A549 (cell line): ENCODE results near the gene PLAC9. TPM values are rescaled to one million over a fixed set of nuclear protein-coding genes. Genes with fewer than 3 reads are reported as not detected.

Experiments
- ATAC-seq, 2 experiments: fragments of 200-7000 bp in 1 of 2; fragments of >200 bp in 1 of 2; cut with Nextera tagmentation in 1 of 2; cut with Tn5 transposase in 1 of 2; 3 replicates each; pipeline versions ENCODE4 v1.8.0 to v1.9.1; 2018 to 2020; ENCODE audit warnings: mild to moderate bottlenecking in 1 of 2, moderate library complexity in 1 of 2
- CTCF ChIA-PET: fragments of 300-600 bp; sonication (Branson Sonifier 250); formaldehyde crosslinking; extraction: SDS; loops from one replicate; lab custom pipeline; 2021; ENCODE audit warnings: antibody characterized with exemption, inconsistent platforms; lab: Yijun Ruan, JAX
- POLR2A ChIA-PET: fragments of 350-600 bp; formaldehyde crosslinking; extraction: SDS; loops from one replicate; lab custom pipeline; 2021; ENCODE audit warnings: antibody characterized with exemption, inconsistent platforms; lab: Yijun Ruan, JAX
- DNase-seq, 2 experiments: peaks; one replicate each; pipeline versions ENCODE4 v3.0.0 to v3.0.0-alpha.2; 2011 to 2016; ENCODE audit warnings: low read depth in 1 of 2, low spot score in 1 of 2
- FAIRE-seq: peaks from 2 replicates; lab custom pipeline; 2011; peaks lifted over from hg19 to GRCh38; lab: Jason Lieb, UNC
- H3K27ac ChIP-seq, 2 experiments: fragments of >200 bp; sonication (Bioruptor Twin); formaldehyde crosslinking; 3 replicates each; pipeline ENCODE4 v1.5.1; 2016 to 2017
- H3K4me1 ChIP-seq: fragments of >200 bp; sonication (Bioruptor Twin); formaldehyde crosslinking; 3 replicates; pipeline ENCODE4 v1.6.1; 2016
- H3K4me2 ChIP-seq: fragments of >200 bp; sonication (Bioruptor Twin); formaldehyde crosslinking; 3 replicates; pipeline ENCODE4 v1.6.1; 2016
- H3K4me3 ChIP-seq: fragments of >200 bp; sonication (Bioruptor Twin); formaldehyde crosslinking; 3 replicates; pipeline ENCODE4 v1.5.1; 2016
- H3K9me3 ChIP-seq: fragments of >200 bp; sonication (Bioruptor Twin); formaldehyde crosslinking; 3 replicates; pipeline ENCODE4 v1.6.1; 2016
- ATOH8 ChIP-seq: fragments of 250-450 bp; sonication (Bioruptor Pico); IDR thresholded peaks from 2 replicates; pipeline ENCODE4 v1.5.0; 2020; ENCODE audit warnings: low read depth, mild to moderate bottlenecking, moderate library complexity
- CBX8 ChIP-seq: fragments of 200-600 bp; sonication (generic); IDR thresholded peaks from 2 replicates; pipeline ENCODE4 v1.6.1; 2016
- E2F6 ChIP-seq: IDR thresholded peaks from 2 replicates; pipeline ENCODE4 v1.6.1; 2012; ENCODE audit warnings: low read depth, borderline replicate concordance
- EHF ChIP-seq: fragments of 250-450 bp; sonication (Bioruptor Pico); IDR thresholded peaks from 2 replicates; pipeline ENCODE4 v1.5.0; 2020; ENCODE audit warnings: mild to moderate bottlenecking
- ESRRA ChIP-seq: fragments of 150-350 bp; IDR thresholded peaks from 2 replicates; pipeline ENCODE4 v1.6.1; 2014; ENCODE audit warnings: mild to moderate bottlenecking, low read length, borderline replicate concordance
- FOSL2 ChIP-seq, 2 experiments: fragments of 450-650 bp in 1 of 2; fragments of >200 bp in 1 of 2; sonication (Bioruptor Twin) in 1 of 2; formaldehyde crosslinking; IDR thresholded peaks; 2 replicates each; pipeline versions ENCODE4 v1.5.0 to v1.6.1; 2016 to 2020; ENCODE audit warnings: mild to moderate bottlenecking in 1 of 2, moderate library complexity in 1 of 2
- FOXS1 ChIP-seq: fragments of 250-450 bp; sonication (Bioruptor Pico); IDR thresholded peaks from 2 replicates; pipeline ENCODE4 v1.5.0; 2020; ENCODE audit warnings: mild to moderate bottlenecking, moderate library complexity
- HES2 ChIP-seq: fragments of >200 bp; sonication (Bioruptor Twin); formaldehyde crosslinking; IDR thresholded peaks from 2 replicates; pipeline ENCODE4 v1.6.1; 2016
- HMGXB4 ChIP-seq: fragments of 250-450 bp; sonication (Bioruptor Pico); IDR thresholded peaks from 2 replicates; pipeline ENCODE4 v1.5.0; 2021; ENCODE audit warnings: mild to moderate bottlenecking, moderate library complexity, borderline replicate concordance
- HOXA7 ChIP-seq: fragments of 250-450 bp; sonication (Bioruptor Pico); IDR thresholded peaks from 2 replicates; pipeline ENCODE4 v1.5.0; 2020; ENCODE audit warnings: mild to moderate bottlenecking, moderate library complexity
- HOXB5 ChIP-seq: fragments of 250-450 bp; sonication (Bioruptor Pico); IDR thresholded peaks from 2 replicates; pipeline ENCODE4 v1.5.0; 2020; ENCODE audit warnings: mild to moderate bottlenecking, moderate library complexity
- JUN ChIP-seq, 2 experiments: fragments of >200 bp; sonication (Bioruptor Twin); formaldehyde crosslinking; IDR thresholded peaks; 2 replicates in 1 of 2; 3 replicates in 1 of 2; pipeline ENCODE4 v1.6.1; 2016 to 2017
- JUNB ChIP-seq: fragments of >200 bp; sonication (Bioruptor Twin); formaldehyde crosslinking; IDR thresholded peaks from 2 replicates; pipeline ENCODE4 v1.6.1; 2016
- KDM5A ChIP-seq: fragments of 200-600 bp; sonication (generic); IDR thresholded peaks from 2 replicates; pipeline ENCODE4 v1.6.1; 2016; ENCODE audit warnings: antibody characterized with exemption, mild to moderate bottlenecking
- MAFK ChIP-seq: fragments of 450-650 bp; IDR thresholded peaks from 2 replicates; pipeline ENCODE4 v1.6.1; 2014; ENCODE audit not compliant: partially characterized antibody
- MAZ ChIP-seq: fragments of 150-350 bp; IDR thresholded peaks from 2 replicates; pipeline ENCODE4 v1.6.1; 2014; ENCODE audit warnings: antibody characterized with exemption, low read depth, low read length, borderline replicate concordance
- NPAS2 ChIP-seq: fragments of 250-450 bp; sonication (Bioruptor Pico); IDR thresholded peaks from 2 replicates; pipeline ENCODE4 v1.8.0; 2022; ENCODE audit warnings: mild to moderate bottlenecking, moderate library complexity, borderline replicate concordance
- RCOR1 ChIP-seq: fragments of 150-350 bp; IDR thresholded peaks from 2 replicates; pipeline ENCODE4 v1.6.1; 2014; ENCODE audit warnings: antibody characterized with exemption, low read length, low read depth
- SREBF2 ChIP-seq: fragments of 450-650 bp; IDR thresholded peaks from 2 replicates; pipeline ENCODE4 v1.6.1; 2014; ENCODE audit warnings: mild to moderate bottlenecking, moderate library complexity
- WGBS: methylation state at CpG from one replicate; pipeline ENCODE4 v1.1.6; 2017; ENCODE audit errors: missing lambda C conversion rate; 5-methylcytosine and 5-hydroxymethylcytosine counted together
- polyA plus RNA-seq, 4 experiments: library from polyadenylated mRNA; depleted of rRNA in 3 of 4; stranded (reverse); fragments of >200 nt; fragmentation: RNase III in 1 of 4; extraction: RNeasy Plus Mini Kit Qiagen cat#74134 plus additional on column Dnase treatment in 1 of 4; gene quantifications; 2 replicates in 3 of 4; 3 replicates in 1 of 4; pipeline ENCODE4 v1.2.3, GENCODE V29; 2011 to 2017

Gene PLAC9
- polyA plus RNA-seq, 2 of the 4 experiments (the other 2 are of a cell fraction): not detected

- no peak for TF ChIP-seq HES2
- TF ChIP-seq ESRRA: no peak
- TF ChIP-seq, all 56 proteins: peak for 0
- ATAC-seq (peak; percentile 43 to 44; a peak in 2 of 6 replicates), DNase-seq (no peak), FAIRE-seq (no peak)
- Histone ChIP-seq H3K4me1 (no peaks in the 10 kb centered on the region), H3K4me3 (no peak overlapping the region), H3K9me3 (no peaks in the 10 kb centered on the region), H3K4me2 (no peak overlapping the region), H3K27ac (no peak overlapping the region)
- ChIA-PET CTCF (interaction anchor here (1.0 kb wide), 1 partner anchor 39 kb away, joined by 3 read pairs; no protein-coding TSS in a partner anchor), POLR2A (no interaction called here)
- WGBS: 67% methylated on average over 10 of the region's 10 CpGs
These were observed 28.2 kb upstream of the PLAC9 start for GRCh38 chr10:80104066-80104926.

- no peak for TF ChIP-seq ATOH8 (CRISPR knock-in tag)
- no peak for TF ChIP-seq HOXA7 (CRISPR knock-in tag)
- no peak for TF ChIP-seq SREBF2
- TF ChIP-seq EHF (CRISPR knock-in tag): no peak
- TF ChIP-seq ESRRA: no peak
- TF ChIP-seq FOSL2 (IDR thresholded peaks at IDR 0.05): no peak
- TF ChIP-seq FOSL2 (CRISPR knock-in tag; IDR thresholded peaks at IDR 0.05): no peak
- TF ChIP-seq HMGXB4 (CRISPR knock-in tag): no peak
- TF ChIP-seq NPAS2 (CRISPR knock-in tag): no peak
- no peak for TF ChIP-seq JUNB
- no peak for TF ChIP-seq HES2
- TF ChIP-seq E2F6: no peak
- TF ChIP-seq RCOR1: no peak
- no peak for TF ChIP-seq MAZ
- TF ChIP-seq JUN (IDR thresholded peaks at IDR 0.05): no peak
- TF ChIP-seq KDM5A: no peak
- TF ChIP-seq CBX8: no peak
- TF ChIP-seq MAFK: no peak
- no peak for TF ChIP-seq HOXB5
- no peak for TF ChIP-seq FOXS1
- Histone ChIP-seq H3K4me3 (no peak overlapping the region), H3K9me3 (no peaks in the 10 kb centered on the region), H3K27ac (no peak overlapping the region), H3K4me2 (no peak overlapping the region), H3K4me1 (0 out of 3 replicates have a peak, but pooled peaks cover 4% of the 10 kb centered on the region)
- ATAC-seq (no peak), DNase-seq (no peak), FAIRE-seq (no peak)
- ChIA-PET CTCF (interaction anchor here (0.6 to 1.7 kb wide), 6 partner anchors 9 to 152 kb away, joined by 3 to 7 read pairs (median 3); no protein-coding TSS in a partner anchor), POLR2A (no interaction called here)
- WGBS: 82% methylated on average over 8 of the region's 8 CpGs
These were observed 23.8 kb upstream of the PLAC9 start for GRCh38 chr10:80108576-80109239.
